GM19023 (cell line): ENCODE data around the gene TM2D1.

Experiments
- ATAC-seq: cut with Tn5 transposase; IDR thresholded peaks from one replicate; pipeline ENCODE4 v1.9.1; 2021; ENCODE audit warnings: mild to moderate bottlenecking, moderate library complexity; ENCODE audit not compliant: unreplicated experiment

Gene TM2D1

GRCh38 chr1:61645476-61645875 lies 79.5 kb downstream of the TM2D1 start:
- ATAC-seq, result no peak

- no peak for ATAC-seq
These were observed 80.6 kb downstream of the TM2D1 start for GRCh38 chr1:61644303-61644702.

- ATAC-seq, result no peak
These were observed 82.3 kb downstream of the TM2D1 start for GRCh38 chr1:61642475-61643232.

DNA sequence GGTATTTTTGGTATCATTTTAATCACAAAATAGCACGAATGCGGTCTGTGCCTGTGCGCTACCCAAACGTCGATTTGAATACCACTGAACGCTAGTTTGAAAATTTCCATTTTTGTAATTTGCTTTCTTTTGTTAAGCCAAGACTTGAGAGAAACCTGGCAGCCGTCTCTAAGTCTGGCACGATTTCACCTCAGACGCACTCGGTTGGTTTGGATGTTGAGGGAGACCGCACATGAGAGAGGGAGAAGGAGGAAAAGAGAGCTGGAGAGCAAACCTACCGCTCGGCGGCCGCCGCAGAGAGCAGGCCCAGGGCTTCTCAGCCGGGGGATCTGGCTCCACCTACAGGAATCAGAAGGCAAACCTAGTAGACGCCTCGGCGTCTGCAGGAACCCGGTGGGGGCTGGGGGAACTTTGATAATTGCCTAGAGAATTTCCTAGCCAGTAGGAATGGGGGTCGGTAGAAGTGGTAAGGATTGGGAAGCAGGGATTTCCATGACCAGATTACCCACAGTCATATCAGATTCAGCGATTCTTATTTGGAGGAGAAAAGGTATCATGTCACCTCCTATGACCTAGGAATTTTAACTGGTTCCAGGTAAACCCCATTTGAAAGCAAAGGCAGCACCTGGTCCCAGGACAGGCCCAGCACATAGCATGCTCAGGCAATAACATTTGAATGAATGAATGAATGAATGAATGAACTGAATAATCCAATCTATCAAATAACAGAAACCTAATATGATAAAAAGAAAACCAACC lies 83.2 kb downstream of the TM2D1 start:
- peak; percentile 97 for ATAC-seq

- ATAC-seq, result no peak
These were observed 84.1 kb downstream of the TM2D1 start for GRCh38 chr1:61640531-61641530.

- no peak for ATAC-seq
These were observed 85.2 kb downstream of the TM2D1 start for GRCh38 chr1:61639608-61640336.

- no peak for ATAC-seq
These were observed 85.9 kb downstream of the TM2D1 start for GRCh38 chr1:61638911-61639605.

DNA sequence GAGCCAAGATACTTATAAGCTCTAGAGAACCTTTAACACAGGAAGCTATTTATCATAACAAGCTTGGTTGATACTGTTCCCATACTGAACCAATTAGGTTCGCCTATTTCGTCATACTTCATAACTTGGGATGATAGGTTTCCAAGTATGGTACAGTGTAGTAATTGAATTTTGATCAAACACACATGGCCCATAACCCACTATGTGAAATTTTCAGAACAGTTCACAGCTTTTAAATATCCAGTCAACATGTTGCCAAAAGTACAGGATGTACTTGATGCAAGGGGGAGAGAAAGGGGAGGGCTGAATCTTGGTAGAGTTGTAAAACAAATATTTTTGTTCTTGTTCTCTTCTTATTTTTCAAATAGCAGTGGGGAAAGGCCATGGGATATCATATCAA lies 86.6 kb downstream of the TM2D1 start:
- no peak for ATAC-seq

DNA sequence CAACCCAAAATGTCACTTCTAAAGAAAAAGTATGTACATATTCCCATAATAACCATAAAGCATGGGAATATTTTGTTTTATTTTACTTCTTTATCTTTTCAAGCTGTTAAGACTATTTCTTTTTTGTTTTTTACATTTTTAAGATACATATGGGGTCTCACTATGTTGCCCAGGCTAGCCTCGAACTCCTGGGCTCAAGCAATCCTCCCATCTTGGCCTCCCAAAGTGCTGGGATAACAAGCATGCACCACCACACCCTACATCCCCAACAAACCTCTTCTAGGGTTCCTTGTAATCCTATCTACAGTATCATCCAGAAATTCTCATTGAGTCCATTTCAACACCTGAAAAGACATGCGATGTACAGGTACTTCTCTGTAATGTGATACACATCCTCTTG lies 87.5 kb downstream of the TM2D1 start:
- ATAC-seq, result no peak

DNA sequence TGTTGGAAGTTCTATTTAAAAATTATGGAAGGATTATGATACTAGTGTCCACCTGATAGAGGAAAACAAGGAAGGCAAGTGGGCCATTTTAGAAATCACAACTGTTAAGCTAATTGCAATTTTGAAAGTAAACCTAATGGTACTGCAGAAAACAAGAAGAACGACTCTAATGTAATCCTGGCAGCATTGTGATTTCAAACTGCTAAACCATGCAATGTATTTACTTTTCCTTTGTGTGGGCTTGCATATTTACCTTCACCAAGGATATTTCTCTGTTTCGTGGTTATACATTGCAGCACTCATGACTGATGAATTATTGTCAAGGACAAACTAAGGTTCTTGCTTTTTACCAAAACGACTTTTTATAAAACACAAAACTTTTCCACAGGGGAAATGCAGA lies 88.1 kb downstream of the TM2D1 start:
- no peak for ATAC-seq

DNA sequence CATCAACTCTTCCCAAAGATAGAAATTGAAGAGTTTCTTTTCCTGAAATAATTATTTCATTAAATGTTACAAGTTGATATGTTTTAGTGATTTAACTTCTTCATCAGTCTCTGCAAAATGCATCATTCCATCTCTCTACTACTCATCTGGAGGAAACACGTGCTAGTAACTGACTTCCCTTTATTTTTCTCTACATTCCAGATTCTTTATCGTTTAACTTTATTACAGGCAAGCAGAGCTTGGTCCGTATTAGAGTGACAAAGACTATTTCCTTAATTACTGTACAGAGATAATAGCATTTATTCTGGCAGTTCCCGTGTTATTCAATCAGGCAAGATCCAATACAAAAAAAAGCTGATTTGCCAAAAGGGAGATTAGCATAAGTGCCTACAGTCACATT lies 88.6 kb downstream of the TM2D1 start:
- ATAC-seq, result no peak

DNA sequence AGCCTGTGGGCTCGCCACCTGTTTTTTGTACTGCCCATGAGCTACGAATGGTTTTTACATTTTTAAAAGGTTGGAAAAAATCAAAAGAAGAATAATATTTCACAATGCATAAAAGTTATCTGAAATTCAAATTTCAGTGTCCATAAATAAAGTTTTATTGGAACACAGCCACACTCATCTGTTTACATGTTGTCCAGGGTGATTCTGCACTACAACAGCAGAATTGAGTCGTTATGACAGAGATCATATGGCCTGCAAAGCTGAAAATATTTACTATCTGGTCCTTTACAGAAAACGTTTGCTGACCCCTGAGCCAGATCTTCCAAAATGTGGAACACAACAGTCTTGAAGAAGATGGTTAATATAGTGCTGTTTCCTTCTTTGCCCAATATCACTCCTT lies 89.4 kb downstream of the TM2D1 start:
- ATAC-seq, result no peak

DNA sequence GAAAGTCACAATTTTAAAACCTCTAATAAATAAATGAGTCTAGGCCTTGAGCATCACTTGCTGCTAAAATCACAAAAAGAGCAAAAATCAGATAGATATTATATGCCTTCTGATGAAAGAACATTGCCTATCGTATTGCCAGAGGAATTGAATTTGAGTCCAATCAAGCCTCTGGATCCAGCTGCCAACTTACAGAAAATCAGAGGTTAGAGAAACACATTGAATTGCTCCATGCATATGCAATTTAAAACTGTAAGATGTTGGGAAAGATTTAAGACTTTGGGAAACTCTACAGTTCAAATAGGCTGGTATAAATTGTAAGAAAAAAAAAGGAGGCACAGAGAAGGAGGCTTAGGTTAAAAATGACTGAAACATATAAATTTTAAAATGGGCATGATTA lies 93.5 kb downstream of the TM2D1 start:
- ATAC-seq, result no peak
